Coronary artery (tissue), 2 donors: Measurements from ENCODE around the gene B4GALNT4.

Experiments
- DNase-seq: peaks from one replicate; pipeline ENCODE4 v3.0.0-alpha.2; 2017; ENCODE audit warnings: low spot score
- H3K27ac ChIP-seq, 2 donors: fragments of 200-600 bp; sonication (generic); one replicate each; pipeline ENCODE4 v1.5.1; 2016 to 2019
- H3K4me3 ChIP-seq: fragments of 200-600 bp; sonication (generic); 2 replicates; pipeline ENCODE4 v1.5.1; 2016; ENCODE audit warnings: mild to moderate bottlenecking, moderate library complexity
- CTCF ChIP-seq: fragments of 200-600 bp; sonication (generic); IDR thresholded peaks from one replicate; pipeline ENCODE4 v1.5.1; 2019; ENCODE audit warnings: antibody characterized with exemption

Gene B4GALNT4

GRCh38 chr11:380996-381395 is 11.7 kb downstream of the B4GALNT4 start:
- DNase-seq = no peak
- H3K4me3 ChIP-seq = no peak overlapping the region
- no peak overlapping the region for H3K27ac ChIP-seq
- no peak for TF ChIP-seq CTCF

GRCh38 chr11:381501-382072 is 12.3 kb downstream of the B4GALNT4 start:
- no peak for TF ChIP-seq CTCF
- no peak overlapping the region for H3K27ac ChIP-seq
- no peak for DNase-seq
- H3K4me3 ChIP-seq = no peak overlapping the region

- H3K4me3 ChIP-seq = no peak overlapping the region
- TF ChIP-seq CTCF = no peak
- no peak for DNase-seq
- H3K27ac ChIP-seq = no peak overlapping the region
Observed at GRCh38 chr11:382081-382629, 12.9 kb downstream of the B4GALNT4 start.

GRCh38 chr11:383431-383830 is 14.1 kb downstream of the B4GALNT4 start:
- no peak overlapping the region for H3K4me3 ChIP-seq
- no peak overlapping the region for H3K27ac ChIP-seq
- DNase-seq = no peak
- TF ChIP-seq CTCF = no peak

GRCh38 chr11:384511-384910 is 15.2 kb downstream of the B4GALNT4 start:
- no peak for TF ChIP-seq CTCF
- Histone ChIP-seq H3K4me3 (no peak overlapping the region), H3K27ac (no peak overlapping the region)
- no peak for DNase-seq

GRCh38 chr11:385594-386351 is 16.5 kb downstream of the B4GALNT4 start:
- no peak for TF ChIP-seq CTCF
- DNase-seq = no peak
- Histone ChIP-seq H3K27ac (no peak overlapping the region), H3K4me3 (no peak overlapping the region)

GRCh38 chr11:386483-386882 is 17.2 kb downstream of the B4GALNT4 start:
- Histone ChIP-seq H3K27ac (no peak overlapping the region), H3K4me3 (no peak overlapping the region)
- DNase-seq = no peak
- no peak for TF ChIP-seq CTCF
